ENCODE data around the gene C3orf38. TPM values are rescaled to one million over a fixed set of nuclear protein-coding genes. Genes with fewer than 3 reads are reported as not detected.

C3orf38 gene
- total RNA-seq, 1 experiment from 2014 or later, result 24.1 TPM

- no peak for TF ChIP-seq ATF3 (CRISPR knock-in tag; conservative IDR thresholded peaks at IDR 0.05)
- TF ChIP-seq CBFB (CRISPR knock-in tag; IDR thresholded peaks at IDR 0.05; ENCODE audit: low read depth), result no peak
- peak; percentile 15; the same call in 1 of the 2 replicates for TF ChIP-seq HMGXB4 (CRISPR knock-in tag; IDR thresholded peaks at IDR 0.05)
- no peak for TF ChIP-seq ATF1 (CRISPR knock-in tag; IDR thresholded peaks at IDR 0.05)
- TF ChIP-seq TP53 (CRISPR knock-in tag; IDR thresholded peaks at IDR 0.05), result 0 out of 2 replicates have a peak, but pooled peaks have one; percentile 27
- TF ChIP-seq ZNF396 (CRISPR knock-in tag; IDR thresholded peaks at IDR 0.05; ENCODE audit: borderline replicate concordance), result no peak
- TF ChIP-seq NR2C2 (CRISPR knock-in tag; IDR thresholded peaks at IDR 0.05), result peak; percentile 87
- TF ChIP-seq IRF1 (CRISPR knock-in tag; IDR thresholded peaks at IDR 0.05), result peak; percentile 72; the same call in 1 of the 2 replicates
- TF ChIP-seq STAT6 (CRISPR knock-in tag; conservative IDR thresholded peaks at IDR 0.05; ENCODE audit: low read depth), result no peak; the same call in 1 of the 2 replicates
- TF ChIP-seq MYBL2 (CRISPR knock-in tag; IDR thresholded peaks at IDR 0.05), result peak; percentile 61
- TF ChIP-seq SOX15 (CRISPR knock-in tag; IDR thresholded peaks at IDR 0.05), result no peak
- TF ChIP-seq ZNF138 (CRISPR knock-in tag; conservative IDR thresholded peaks at IDR 0.05), result no peak
- 0 out of 2 replicates have a peak, but pooled peaks have one; percentile 29 for TF ChIP-seq ZNF219 (CRISPR knock-in tag; IDR thresholded peaks at IDR 0.05; ENCODE audit: borderline replicate concordance)
- no peak for TF ChIP-seq ZNF121 (CRISPR knock-in tag; IDR thresholded peaks at IDR 0.05)
- peak; percentile 10; the same call in 1 of the 2 replicates for TF ChIP-seq USF1 (CRISPR knock-in tag; IDR thresholded peaks at IDR 0.05)
- TF ChIP-seq ZNF263 (CRISPR knock-in tag; IDR thresholded peaks at IDR 0.05; ENCODE audit: low read depth), result no peak
- TF ChIP-seq CDX4 (CRISPR knock-in tag; IDR thresholded peaks at IDR 0.05; ENCODE audit: borderline replicate concordance), result no peak
- no peak; the same call in 1 of the 2 replicates for TF ChIP-seq TEAD4 (CRISPR knock-in tag; IDR thresholded peaks at IDR 0.05)
- TF ChIP-seq CREM (CRISPR knock-in tag; IDR thresholded peaks at IDR 0.05), result peak; percentile 43; the same call in 1 of the 2 replicates
- no peak for TF ChIP-seq GRHL2 (CRISPR knock-in tag; IDR thresholded peaks at IDR 0.05; ENCODE audit: insufficient replicate concordance, severe bottlenecking)
- 0 out of 2 replicates have a peak, but pooled peaks have one; percentile 55 for TF ChIP-seq ZBTB21 (CRISPR knock-in tag; IDR thresholded peaks at IDR 0.05; ENCODE audit: borderline replicate concordance)
- no peak for TF ChIP-seq ZNF425 (CRISPR knock-in tag; conservative IDR thresholded peaks at IDR 0.05)
- peak; percentile 47; the same call in 1 of the 2 replicates for TF ChIP-seq KAT7 (CRISPR knock-in tag; IDR thresholded peaks at IDR 0.05; ENCODE audit: borderline replicate concordance)
- TF ChIP-seq TEAD1 (CRISPR knock-in tag; IDR thresholded peaks at IDR 0.05), result peak; percentile 35; the same call in 1 of the 2 replicates
- 0 out of 2 replicates have a peak, but pooled peaks have one; percentile 49 for TF ChIP-seq E2F1 (CRISPR knock-in tag; IDR thresholded peaks at IDR 0.05)
- TF ChIP-seq PRRX2 (CRISPR knock-in tag; IDR thresholded peaks at IDR 0.05), result no peak
These were observed at the start of gene C3orf38 (continued) for GRCh38 chr3:88149509-88150362.

Data from WTC11 (cell line).